HepG2 (cell line): ENCODE results near the gene RAB9A. TPM values are rescaled to one million over a fixed set of nuclear protein-coding genes. Genes with fewer than 3 reads are reported as not detected.
A peak's percentile ranks its signal among the peaks of the same experiment; 100 is the strongest.

ENCODE experiments used
- DMAP1 ChIP-seq: IDR thresholded peaks from 2 replicates; pipeline ENCODE4 v1.6.1; 2016
- GABPA ChIP-seq, 2 experiments: IDR thresholded peaks; 2 replicates each; pipeline ENCODE4 v1.6.1; 2011 to 2016; ENCODE audit warnings: low read depth in 2 of 2, low read length in 1 of 2, missing biosample characterization in 1 of 2, missing genetic modification characterization in 1 of 2
- GLI4 ChIP-seq: sonication (generic); formaldehyde crosslinking; IDR thresholded peaks from 2 replicates; pipeline ENCODE4 v1.5.1; 2020; ENCODE audit warnings: missing genetic modification reagents, mild to moderate bottlenecking, moderate library complexity, borderline replicate concordance
- KLF12 ChIP-seq: sonication (generic); formaldehyde crosslinking; IDR thresholded peaks from 2 replicates; pipeline ENCODE4 v1.4.0; 2020; ENCODE audit warnings: missing genetic modification reagents, borderline replicate concordance
- MBNL3 ChIP-seq: fragments of 250-450 bp; sonication (Bioruptor Pico); conservative IDR thresholded peaks from 2 replicates; pipeline ENCODE4 v1.8.0; 2022; ENCODE audit warnings: mild to moderate bottlenecking, inconsistent platforms
- MIXL1 ChIP-seq: IDR thresholded peaks from 2 replicates; pipeline ENCODE4 v1.6.1; 2016
- MYC ChIP-seq: sonication (generic); formaldehyde crosslinking; IDR thresholded peaks from 2 replicates; pipeline ENCODE4 v1.9.0; 2021; ENCODE audit warnings: missing genetic modification reagents, borderline replicate concordance
- NR1H2 ChIP-seq: sonication (generic); formaldehyde crosslinking; IDR thresholded peaks from 2 replicates; pipeline ENCODE4 v1.8.1; 2022; ENCODE audit warnings: low read depth, missing genetic modification reagents, borderline replicate concordance
- ZNF629 ChIP-seq: sonication (generic); formaldehyde crosslinking; conservative IDR thresholded peaks from 2 replicates; pipeline ENCODE4 v1.5.0; 2020; ENCODE audit warnings: missing genetic modification reagents
- ZNF776 ChIP-seq: sonication (generic); formaldehyde crosslinking; IDR thresholded peaks from 2 replicates; pipeline ENCODE4 v1.4.0; 2020; ENCODE audit warnings: mild to moderate bottlenecking, missing genetic modification reagents
- polyA plus RNA-seq, 8 experiments: library from polyadenylated mRNA; depleted of rRNA in 3 of 8; stranded (reverse) in 7 of 8; unstranded in 1 of 8; fragments of >200 nt; fragmentation: Illumina TruSeq in 4 of 8; extraction: Trizol in 4 of 8; gene quantifications; 2 replicates each; pipeline versions ENCODE4 v1.2.1 to v1.2.3, GENCODE V29; 2011 to 2016; ENCODE audit warnings: low read depth in 4 of 8, missing spikeins in 1 of 8, mixed read lengths in 1 of 8; ENCODE audit not compliant: insufficient read depth in 1 of 8
- total RNA-seq, 5 experiments: library from RNA; depleted of rRNA; stranded (reverse); fragments of >200 nt; fragmentation: Illumina TruSeq; extraction: Trizol; gene quantifications; 2 replicates each; pipeline ENCODE4 v1.2.3, GENCODE V29; 2016; ENCODE audit warnings: low read depth in 1 of 5
- TF ChIP-seq, protein P1 (sequence below): sonication (generic); formaldehyde crosslinking; IDR thresholded peaks from one replicate; pipeline ENCODE4 v1.5.1; 2020; ENCODE audit warnings: mild to moderate bottlenecking, missing genetic modification reagents; ENCODE audit errors: not compliant biosample characterization
- TF ChIP-seq, protein P2 (sequence below): IDR thresholded peaks from 2 replicates; pipeline ENCODE4 v1.6.1; 2016; ENCODE audit warnings: missing compliant biosample characterization, missing genetic modification reagents, borderline replicate concordance
- TF ChIP-seq, protein P3 (sequence below): sonication (generic); formaldehyde crosslinking; IDR thresholded peaks from 2 replicates; pipeline ENCODE4 v1.8.0; 2022; ENCODE audit warnings: mild to moderate bottlenecking, missing genetic modification reagents, moderate library complexity
- TF ChIP-seq, protein P4 (sequence below): sonication (generic); formaldehyde crosslinking; IDR thresholded peaks from 2 replicates; pipeline ENCODE4 v1.9.0; 2021; ENCODE audit warnings: missing genetic modification reagents, mild to moderate bottlenecking, borderline replicate concordance

The RAB9A gene
- total and polyA plus RNA-seq, 2 of the 13 experiments (the other 11 are each of a cell fraction or from before 2014, with no cell fraction given), result 10.5 to 23.1 TPM

DNA sequence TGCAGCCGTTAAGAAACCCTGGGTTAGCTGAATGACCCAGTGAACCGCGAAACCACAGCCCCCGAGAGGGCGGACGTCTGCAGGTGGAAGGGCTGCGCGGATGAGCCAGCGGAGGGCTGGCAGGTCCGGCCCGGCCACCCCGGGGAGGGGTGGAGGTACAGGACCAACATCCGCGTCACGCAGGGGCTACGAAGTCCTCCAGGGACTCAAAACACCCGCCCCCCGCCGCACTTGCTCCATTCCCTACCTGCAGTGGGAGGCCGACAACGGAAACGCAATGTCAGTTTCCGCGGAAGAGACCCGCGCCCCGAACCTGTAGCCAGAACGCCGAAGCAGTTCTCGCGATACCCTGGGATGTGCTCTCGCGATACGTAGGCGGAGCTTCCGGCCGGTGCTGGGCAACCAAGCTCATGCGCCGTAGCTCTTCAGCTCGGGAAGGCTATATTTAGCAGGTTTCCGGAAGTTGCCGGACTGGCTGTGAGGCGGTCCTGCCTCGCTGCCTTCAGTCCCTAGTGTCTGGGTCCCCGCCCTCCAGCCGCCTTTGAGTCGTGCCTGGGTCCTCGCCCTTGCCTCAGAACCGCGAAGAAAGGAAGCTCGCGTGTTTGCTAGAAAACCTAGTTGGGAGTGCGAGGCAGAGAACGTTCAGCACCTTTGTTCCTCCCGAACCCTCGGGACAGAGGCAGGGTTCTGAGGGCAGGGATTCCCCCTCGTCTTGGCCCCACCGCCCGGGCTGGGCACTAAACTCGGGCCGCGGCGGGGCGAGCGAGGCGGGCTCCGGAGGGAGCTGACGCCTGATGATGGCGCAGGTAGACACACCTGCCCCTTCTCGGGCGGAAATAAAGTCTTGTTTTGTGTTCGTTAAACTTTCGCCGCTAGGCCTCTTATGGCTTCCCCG, 45.6 kb downstream of the RAB9A start, which contains the start of the genes OFD1 and TRAPPC2 (continued):
- TF ChIP-seq, protein P1, sequence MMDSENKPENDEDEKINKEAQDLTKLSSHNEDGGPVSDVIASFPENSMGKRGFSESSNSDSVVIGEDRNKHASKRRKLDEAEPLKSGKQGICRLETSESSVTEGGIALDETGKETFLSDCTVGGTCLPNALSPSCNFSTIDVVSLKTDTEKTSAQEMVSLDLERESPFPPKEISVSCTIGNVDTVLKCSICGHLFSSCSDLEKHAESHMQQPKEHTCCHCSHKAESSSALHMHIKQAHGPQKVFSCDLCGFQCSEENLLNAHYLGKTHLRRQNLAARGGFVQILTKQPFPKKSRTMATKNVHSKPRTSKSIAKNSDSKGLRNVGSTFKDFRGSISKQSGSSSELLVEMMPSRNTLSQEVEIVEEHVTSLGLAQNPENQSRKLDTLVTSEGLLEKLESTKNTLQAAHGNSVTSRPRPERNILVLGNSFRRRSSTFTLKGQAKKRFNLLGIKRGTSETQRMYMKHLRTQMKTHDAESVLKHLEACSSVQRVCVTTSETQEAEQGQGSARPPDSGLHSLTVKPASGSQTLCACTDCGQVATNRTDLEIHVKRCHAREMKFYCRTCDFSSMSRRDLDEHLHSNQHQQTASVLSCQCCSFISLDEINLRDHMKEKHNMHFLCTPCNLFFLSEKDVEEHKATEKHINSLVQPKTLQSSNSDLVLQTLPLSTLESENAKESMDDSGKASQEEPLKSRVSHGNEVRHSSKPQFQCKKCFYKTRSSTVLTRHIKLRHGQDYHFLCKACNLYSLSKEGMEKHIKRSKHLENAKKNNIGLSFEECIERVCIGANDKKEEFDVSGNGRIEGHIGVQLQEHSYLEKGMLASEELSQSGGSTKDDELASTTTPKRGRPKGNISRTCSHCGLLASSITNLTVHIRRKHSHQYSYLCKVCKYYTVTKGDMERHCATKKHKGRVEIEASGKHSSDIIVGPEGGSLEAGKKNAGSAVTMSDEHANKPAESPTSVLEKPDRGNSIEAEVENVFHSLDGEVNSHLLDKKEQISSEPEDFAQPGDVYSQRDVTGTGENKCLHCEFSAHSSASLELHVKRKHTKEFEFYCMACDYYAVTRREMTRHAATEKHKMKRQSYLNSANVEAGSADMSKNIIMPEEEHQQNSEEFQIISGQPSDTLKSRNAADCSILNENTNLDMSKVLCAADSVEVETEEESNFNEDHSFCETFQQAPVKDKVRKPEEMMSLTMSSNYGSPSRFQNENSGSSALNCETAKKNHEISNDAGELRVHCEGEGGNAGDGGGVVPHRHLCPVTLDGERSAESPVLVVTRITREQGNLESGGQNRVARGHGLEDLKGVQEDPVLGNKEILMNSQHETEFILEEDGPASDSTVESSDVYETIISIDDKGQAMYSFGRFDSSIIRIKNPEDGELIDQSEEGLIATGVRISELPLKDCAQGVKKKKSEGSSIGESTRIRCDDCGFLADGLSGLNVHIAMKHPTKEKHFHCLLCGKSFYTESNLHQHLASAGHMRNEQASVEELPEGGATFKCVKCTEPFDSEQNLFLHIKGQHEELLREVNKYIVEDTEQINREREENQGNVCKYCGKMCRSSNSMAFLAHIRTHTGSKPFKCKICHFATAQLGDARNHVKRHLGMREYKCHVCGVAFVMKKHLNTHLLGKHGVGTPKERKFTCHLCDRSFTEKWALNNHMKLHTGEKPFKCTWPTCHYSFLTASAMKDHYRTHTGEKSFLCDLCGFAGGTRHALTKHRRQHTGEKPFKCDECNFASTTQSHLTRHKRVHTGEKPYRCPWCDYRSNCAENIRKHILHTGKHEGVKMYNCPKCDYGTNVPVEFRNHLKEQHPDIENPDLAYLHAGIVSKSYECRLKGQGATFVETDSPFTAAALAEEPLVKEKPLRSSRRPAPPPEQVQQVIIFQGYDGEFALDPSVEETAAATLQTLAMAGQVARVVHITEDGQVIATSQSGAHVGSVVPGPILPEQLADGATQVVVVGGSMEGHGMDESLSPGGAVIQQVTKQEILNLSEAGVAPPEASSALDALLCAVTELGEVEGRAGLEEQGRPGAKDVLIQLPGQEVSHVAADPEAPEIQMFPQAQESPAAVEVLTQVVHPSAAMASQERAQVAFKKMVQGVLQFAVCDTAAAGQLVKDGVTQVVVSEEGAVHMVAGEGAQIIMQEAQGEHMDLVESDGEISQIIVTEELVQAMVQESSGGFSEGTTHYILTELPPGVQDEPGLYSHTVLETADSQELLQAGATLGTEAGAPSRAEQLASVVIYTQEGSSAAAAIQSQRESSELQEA (CRISPR knock-in tag), result peak; percentile 48
- TF ChIP-seq ZNF629, result no peak
- peak; percentile 70 for TF ChIP-seq GABPA (IDR thresholded peaks at IDR 0.05; ENCODE audit: low read depth, low read length)
- TF ChIP-seq GABPA (CRISPR knock-in tag; IDR thresholded peaks at IDR 0.05; ENCODE audit: low read depth), result peak; percentile 91
- no peak for TF ChIP-seq NR1H2 (CRISPR knock-in tag)
- TF ChIP-seq, protein P2, sequence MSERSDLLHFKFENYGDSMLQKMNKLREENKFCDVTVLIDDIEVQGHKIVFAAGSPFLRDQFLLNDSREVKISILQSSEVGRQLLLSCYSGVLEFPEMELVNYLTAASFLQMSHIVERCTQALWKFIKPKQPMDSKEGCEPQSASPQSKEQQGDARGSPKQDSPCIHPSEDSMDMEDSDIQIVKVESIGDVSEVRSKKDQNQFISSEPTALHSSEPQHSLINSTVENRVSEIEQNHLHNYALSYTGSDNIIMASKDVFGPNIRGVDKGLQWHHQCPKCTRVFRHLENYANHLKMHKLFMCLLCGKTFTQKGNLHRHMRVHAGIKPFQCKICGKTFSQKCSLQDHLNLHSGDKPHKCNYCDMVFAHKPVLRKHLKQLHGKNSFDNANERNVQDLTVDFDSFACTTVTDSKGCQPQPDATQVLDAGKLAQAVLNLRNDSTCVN (CRISPR knock-in tag), result no peak
- TF ChIP-seq, protein P3, sequence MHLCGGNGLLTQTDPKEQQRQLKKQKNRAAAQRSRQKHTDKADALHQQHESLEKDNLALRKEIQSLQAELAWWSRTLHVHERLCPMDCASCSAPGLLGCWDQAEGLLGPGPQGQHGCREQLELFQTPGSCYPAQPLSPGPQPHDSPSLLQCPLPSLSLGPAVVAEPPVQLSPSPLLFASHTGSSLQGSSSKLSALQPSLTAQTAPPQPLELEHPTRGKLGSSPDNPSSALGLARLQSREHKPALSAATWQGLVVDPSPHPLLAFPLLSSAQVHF (CRISPR knock-in tag), result no peak
- TF ChIP-seq MBNL3 (CRISPR knock-in tag), result no peak
- TF ChIP-seq GLI4 (CRISPR knock-in tag), result 0 out of 2 replicates have a peak, but pooled peaks have one; percentile 14
- 0 out of 2 replicates have a peak, but pooled peaks have one; percentile 24 for TF ChIP-seq ZNF776 (CRISPR knock-in tag)
- TF ChIP-seq, protein P4, sequence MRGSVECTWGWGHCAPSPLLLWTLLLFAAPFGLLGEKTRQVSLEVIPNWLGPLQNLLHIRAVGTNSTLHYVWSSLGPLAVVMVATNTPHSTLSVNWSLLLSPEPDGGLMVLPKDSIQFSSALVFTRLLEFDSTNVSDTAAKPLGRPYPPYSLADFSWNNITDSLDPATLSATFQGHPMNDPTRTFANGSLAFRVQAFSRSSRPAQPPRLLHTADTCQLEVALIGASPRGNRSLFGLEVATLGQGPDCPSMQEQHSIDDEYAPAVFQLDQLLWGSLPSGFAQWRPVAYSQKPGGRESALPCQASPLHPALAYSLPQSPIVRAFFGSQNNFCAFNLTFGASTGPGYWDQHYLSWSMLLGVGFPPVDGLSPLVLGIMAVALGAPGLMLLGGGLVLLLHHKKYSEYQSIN (CRISPR knock-in tag), result no peak
- peak; percentile 62; the same call in 1 of the 2 replicates for TF ChIP-seq MYC (CRISPR knock-in tag)
- TF ChIP-seq MIXL1, result no peak
- peak; percentile 82 for TF ChIP-seq DMAP1 (CRISPR knock-in tag)
- TF ChIP-seq KLF12 (CRISPR knock-in tag), result no peak
